ENCODE results near the gene LLPH.

LLPH gene

DNA sequence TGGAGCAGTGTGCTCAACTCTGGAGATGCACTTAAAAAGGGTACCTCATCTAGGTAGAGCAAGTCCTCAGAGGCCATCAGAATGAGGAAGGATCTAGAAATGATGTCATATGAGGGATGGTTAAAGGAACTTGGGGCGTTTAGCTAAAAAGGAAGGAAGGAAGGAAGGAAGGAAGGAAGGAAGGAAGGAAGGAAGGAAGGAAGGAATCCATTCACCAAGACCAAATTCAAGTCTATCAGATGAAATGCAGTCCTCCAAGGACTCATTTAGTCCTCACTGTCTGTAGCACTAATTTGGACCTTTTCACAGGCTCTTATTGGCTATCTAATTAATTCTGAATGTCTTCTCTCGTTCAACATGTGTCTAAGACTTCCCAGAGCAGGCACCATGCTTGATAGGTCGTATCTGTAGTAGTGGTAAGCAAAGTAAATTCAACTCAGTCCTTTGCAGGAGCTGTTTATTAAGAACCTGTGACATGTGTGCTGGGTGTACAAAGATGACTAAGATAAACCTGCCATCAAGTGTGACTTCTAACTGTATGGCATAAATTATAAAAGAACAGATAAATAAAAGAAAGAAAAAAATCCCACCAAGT, 63.5 kb downstream of the LLPH start:
- no peak for TF ChIP-seq PPARA (CRISPR knock-in tag; IDR thresholded peaks at IDR 0.05; ENCODE audit: borderline replicate concordance)
- TF ChIP-seq ZNF70 (CRISPR knock-in tag; IDR thresholded peaks at IDR 0.05) = no peak
- no peak for TF ChIP-seq TOX (CRISPR knock-in tag; IDR thresholded peaks at IDR 0.05; ENCODE audit: borderline replicate concordance)
- TF ChIP-seq ISL1 (CRISPR knock-in tag; IDR thresholded peaks at IDR 0.05) = no peak
- no peak for TF ChIP-seq ZFP30 (CRISPR knock-in tag; IDR thresholded peaks at IDR 0.05)
- no peak for TF ChIP-seq ARNTL (CRISPR knock-in tag; IDR thresholded peaks at IDR 0.05; ENCODE audit: borderline replicate concordance, low read depth)
- no peak for TF ChIP-seq TCF4 (CRISPR knock-in tag; IDR thresholded peaks at IDR 0.05; ENCODE audit: borderline replicate concordance)
- no peak for TF ChIP-seq ESRRG (CRISPR knock-in tag; IDR thresholded peaks at IDR 0.05)
- TF ChIP-seq ZNF565 (CRISPR knock-in tag; conservative IDR thresholded peaks at IDR 0.05; ENCODE audit: low read depth) = no peak
- no peak for TF ChIP-seq GLIS3 (CRISPR knock-in tag; IDR thresholded peaks at IDR 0.05)
- TF ChIP-seq ZC3H10 (CRISPR knock-in tag; IDR thresholded peaks at IDR 0.05) = no peak
- TF ChIP-seq RARB (CRISPR knock-in tag; IDR thresholded peaks at IDR 0.05) = no peak
- TF ChIP-seq, protein P1, sequence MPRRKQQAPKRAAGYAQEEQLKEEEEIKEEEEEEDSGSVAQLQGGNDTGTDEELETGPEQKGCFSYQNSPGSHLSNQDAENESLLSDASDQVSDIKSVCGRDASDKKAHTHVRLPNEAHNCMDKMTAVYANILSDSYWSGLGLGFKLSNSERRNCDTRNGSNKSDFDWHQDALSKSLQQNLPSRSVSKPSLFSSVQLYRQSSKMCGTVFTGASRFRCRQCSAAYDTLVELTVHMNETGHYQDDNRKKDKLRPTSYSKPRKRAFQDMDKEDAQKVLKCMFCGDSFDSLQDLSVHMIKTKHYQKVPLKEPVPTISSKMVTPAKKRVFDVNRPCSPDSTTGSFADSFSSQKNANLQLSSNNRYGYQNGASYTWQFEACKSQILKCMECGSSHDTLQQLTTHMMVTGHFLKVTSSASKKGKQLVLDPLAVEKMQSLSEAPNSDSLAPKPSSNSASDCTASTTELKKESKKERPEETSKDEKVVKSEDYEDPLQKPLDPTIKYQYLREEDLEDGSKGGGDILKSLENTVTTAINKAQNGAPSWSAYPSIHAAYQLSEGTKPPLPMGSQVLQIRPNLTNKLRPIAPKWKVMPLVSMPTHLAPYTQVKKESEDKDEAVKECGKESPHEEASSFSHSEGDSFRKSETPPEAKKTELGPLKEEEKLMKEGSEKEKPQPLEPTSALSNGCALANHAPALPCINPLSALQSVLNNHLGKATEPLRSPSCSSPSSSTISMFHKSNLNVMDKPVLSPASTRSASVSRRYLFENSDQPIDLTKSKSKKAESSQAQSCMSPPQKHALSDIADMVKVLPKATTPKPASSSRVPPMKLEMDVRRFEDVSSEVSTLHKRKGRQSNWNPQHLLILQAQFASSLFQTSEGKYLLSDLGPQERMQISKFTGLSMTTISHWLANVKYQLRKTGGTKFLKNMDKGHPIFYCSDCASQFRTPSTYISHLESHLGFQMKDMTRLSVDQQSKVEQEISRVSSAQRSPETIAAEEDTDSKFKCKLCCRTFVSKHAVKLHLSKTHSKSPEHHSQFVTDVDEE (CRISPR knock-in tag; IDR thresholded peaks at IDR 0.05) = no peak
- no peak for TF ChIP-seq SNAI2 (CRISPR knock-in tag; IDR thresholded peaks at IDR 0.05)
- TF ChIP-seq, protein P2, sequence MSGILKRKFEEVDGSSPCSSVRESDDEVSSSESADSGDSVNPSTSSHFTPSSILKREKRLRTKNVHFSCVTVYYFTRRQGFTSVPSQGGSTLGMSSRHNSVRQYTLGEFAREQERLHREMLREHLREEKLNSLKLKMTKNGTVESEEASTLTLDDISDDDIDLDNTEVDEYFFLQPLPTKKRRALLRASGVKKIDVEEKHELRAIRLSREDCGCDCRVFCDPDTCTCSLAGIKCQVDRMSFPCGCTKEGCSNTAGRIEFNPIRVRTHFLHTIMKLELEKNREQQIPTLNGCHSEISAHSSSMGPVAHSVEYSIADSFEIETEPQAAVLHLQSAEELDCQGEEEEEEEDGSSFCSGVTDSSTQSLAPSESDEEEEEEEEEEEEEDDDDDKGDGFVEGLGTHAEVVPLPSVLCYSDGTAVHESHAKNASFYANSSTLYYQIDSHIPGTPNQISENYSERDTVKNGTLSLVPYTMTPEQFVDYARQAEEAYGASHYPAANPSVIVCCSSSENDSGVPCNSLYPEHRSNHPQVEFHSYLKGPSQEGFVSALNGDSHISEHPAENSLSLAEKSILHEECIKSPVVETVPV (CRISPR knock-in tag; IDR thresholded peaks at IDR 0.05) = no peak
- TF ChIP-seq BACH2 (CRISPR knock-in tag; IDR thresholded peaks at IDR 0.05; ENCODE audit: borderline replicate concordance) = no peak
- TF ChIP-seq, protein P3, sequence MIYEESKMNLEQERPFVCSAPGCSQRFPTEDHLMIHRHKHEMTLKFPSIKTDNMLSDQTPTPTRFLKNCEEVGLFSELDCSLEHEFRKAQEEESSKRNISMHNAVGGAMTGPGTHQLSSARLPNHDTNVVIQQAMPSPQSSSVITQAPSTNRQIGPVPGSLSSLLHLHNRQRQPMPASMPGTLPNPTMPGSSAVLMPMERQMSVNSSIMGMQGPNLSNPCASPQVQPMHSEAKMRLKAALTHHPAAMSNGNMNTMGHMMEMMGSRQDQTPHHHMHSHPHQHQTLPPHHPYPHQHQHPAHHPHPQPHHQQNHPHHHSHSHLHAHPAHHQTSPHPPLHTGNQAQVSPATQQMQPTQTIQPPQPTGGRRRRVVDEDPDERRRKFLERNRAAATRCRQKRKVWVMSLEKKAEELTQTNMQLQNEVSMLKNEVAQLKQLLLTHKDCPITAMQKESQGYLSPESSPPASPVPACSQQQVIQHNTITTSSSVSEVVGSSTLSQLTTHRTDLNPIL (CRISPR knock-in tag; IDR thresholded peaks at IDR 0.05; ENCODE audit: low read depth) = no peak
- ATAC-seq = no peak

Measured in SK-N-SH treated with all-trans-retinoic acid at 6 μM for 48 hours (cell line).